Measurements from ENCODE around the gene DCAF5. TPM values are rescaled to one million over a fixed set of nuclear protein-coding genes. Genes with fewer than 3 reads are reported as not detected.

The DCAF5 gene
- total RNA-seq, 2 donors from 2014 or later, result 51.3 to 52.0 TPM

DNA sequence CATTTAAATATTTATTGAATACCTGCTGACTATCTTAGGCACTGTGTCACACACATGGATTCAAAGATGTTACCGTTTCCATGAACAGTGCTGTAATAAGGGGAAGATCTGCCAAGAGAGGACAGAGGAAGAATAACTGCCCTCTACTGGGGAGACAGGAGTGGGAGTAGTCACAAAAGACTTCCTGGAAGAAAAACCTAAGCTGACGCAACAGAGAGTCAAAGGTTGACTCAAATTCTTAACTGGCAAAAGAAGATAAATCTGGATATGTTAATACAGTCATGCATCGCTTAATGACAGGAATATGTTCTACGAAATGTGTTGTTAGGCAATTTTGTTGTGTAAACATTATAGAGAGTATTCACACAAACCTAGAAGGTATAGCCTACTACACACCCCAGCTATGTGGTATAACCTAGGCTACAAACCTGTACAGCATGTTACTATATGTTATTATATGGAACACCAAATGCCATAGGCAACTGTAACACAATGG lies 51.5 kb downstream of the DCAF5 start:
- H3K9me3 Mint-ChIP-seq, result no peaks in the 10 kb centered on the region
- H3K27ac Mint-ChIP-seq, result peak overlapping the region; percentile 54 to 82
- peaks cover 15 to 23% of the 10 kb centered on the region in 2 donors for H3K4me1 Mint-ChIP-seq (ENCODE audit: low read depth in 2 of 2)
- H3K27me3 Mint-ChIP-seq, result no peaks in the 10 kb centered on the region
- DNase-seq (ENCODE audit: low spot score), result no peak
- H3K4me3 Mint-ChIP-seq, result no peak overlapping the region
- ATAC-seq, result peak; percentile 79 to 84
- peaks cover 5% of the 10 kb centered on the region for H3K36me3 Mint-ChIP-seq

DNA sequence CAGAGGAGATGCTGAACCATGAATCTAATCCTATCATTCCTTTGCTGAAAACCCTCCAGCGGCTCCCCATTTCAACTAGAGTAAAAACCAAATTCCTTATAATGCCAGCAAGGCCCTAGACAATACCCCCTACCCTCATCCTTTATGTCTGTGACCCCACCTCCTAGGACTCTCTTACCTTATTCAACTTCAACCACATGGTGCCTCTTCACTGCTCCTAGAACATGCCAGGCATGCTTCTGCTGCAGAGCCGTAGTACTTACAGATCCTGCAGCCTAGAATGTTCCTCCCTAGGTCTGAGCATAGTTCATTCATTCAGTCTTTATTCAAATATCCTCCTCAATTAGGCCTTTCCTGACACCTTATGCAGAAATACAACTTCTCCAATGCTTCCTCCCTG lies 54.9 kb downstream of the DCAF5 start:
- Mint-ChIP-seq H3K9me3 (no peaks in the 10 kb centered on the region), H3K4me1 (ENCODE audit: low read depth in 2 of 2) (peaks cover 27 to 36% of the 10 kb centered on the region in 2 donors), H3K36me3 (peaks cover 3% of the 10 kb centered on the region), H3K27ac (peak overlapping the region in 1 of 2 donors; percentile 21), H3K27me3 (no peaks in the 10 kb centered on the region), H3K4me3 (no peak overlapping the region)
- ATAC-seq, result no peak
- DNase-seq (ENCODE audit: low spot score), result no peak

DNA sequence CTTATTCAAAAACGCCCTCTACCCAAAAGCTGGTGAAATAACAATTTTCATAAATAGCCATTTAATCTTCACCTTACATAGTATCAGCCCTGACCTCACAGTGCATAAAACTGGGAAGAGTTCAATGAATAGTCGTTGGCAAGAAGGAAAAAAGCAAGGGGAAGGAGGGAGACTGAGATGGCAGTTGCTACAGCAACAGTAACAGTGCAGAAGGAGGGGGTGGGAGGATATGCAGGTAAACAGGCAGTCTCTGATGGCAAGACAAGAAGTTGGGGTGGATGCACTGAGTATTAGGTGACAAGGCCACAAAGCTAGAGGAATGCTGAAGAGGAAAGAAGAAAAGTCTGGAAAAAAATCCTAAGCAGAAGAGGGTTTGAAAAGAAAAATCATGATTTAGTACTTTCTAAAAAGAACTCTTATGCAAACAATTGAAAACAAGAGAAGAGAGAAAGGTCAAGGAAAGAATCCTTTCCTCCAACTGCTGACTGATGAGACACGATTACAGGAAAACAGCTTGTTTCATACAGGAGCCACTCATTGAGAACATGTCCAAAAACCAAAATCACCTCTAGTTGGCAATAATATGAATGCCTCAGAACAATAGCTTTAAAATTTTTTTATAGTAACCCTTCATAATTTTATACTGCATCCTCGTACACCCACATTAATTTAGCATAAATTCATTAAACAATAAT lies 56.0 kb downstream of the DCAF5 start:
- DNase-seq (ENCODE audit: low spot score) (no peak), ATAC-seq (no peak)
- Mint-ChIP-seq H3K4me3 (no peak overlapping the region), H3K36me3 (no peaks in the 10 kb centered on the region), H3K4me1 (ENCODE audit: low read depth in 2 of 2) (peaks cover 27 to 32% of the 10 kb centered on the region in 2 donors), H3K9me3 (no peaks in the 10 kb centered on the region), H3K27me3 (no peaks in the 10 kb centered on the region), H3K27ac (no peak overlapping the region)

DNA sequence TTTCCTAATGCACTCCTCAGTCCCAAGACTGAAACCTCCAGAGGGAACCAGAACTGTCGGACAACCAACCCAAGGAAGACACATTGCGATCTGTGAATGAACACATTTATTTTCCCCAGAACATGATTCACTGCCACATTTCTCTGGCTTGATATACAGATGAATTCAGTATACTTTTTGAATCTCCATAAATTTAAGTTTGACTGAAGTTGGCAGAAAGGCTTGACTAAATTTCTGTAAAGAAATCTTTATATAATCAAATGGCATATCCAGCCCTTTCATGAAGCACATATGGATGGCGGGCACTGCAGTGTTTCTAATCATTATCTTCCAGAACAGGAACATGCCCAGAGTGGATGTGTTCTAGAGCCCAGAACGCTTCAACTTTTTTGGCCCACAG lies 56.7 kb downstream of the DCAF5 start:
- no peak for ATAC-seq
- Mint-ChIP-seq H3K9me3 (no peaks in the 10 kb centered on the region), H3K4me3 (no peak overlapping the region), H3K27me3 (no peaks in the 10 kb centered on the region), H3K4me1 (ENCODE audit: low read depth in 2 of 2) (peaks cover 29 to 30% of the 10 kb centered on the region in 2 donors), H3K27ac (no peak overlapping the region), H3K36me3 (peaks cover 3% of the 10 kb centered on the region)
- DNase-seq (ENCODE audit: low spot score), result no peak

DNA sequence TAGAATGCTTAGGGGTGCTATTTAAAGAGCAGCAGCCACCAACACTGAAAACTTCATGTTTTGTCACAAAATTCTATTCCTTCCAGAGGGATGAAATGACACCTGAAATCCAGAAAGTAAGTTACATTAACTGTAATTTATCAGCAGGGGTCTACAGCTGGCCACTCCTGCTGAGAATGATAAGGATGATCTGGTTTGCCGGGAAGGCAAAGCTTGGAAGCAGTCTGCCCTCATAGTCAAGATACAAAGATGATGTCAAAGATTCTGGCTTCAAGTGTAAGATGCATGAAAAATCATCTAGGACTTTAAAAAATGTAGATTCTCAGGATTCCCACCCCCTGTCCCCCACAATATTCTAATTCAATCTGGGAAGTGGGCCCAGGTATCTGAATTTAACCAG lies 58.4 kb downstream of the DCAF5 start:
- Mint-ChIP-seq H3K27me3 (no peaks in the 10 kb centered on the region), H3K27ac (no peak overlapping the region), H3K4me3 (no peak overlapping the region), H3K4me1 (ENCODE audit: low read depth in 2 of 2) (peaks cover 28 to 32% of the 10 kb centered on the region in 2 donors), H3K36me3 (peaks cover 5% of the 10 kb centered on the region), H3K9me3 (no peaks in the 10 kb centered on the region)
- no peak for ATAC-seq
- DNase-seq (ENCODE audit: low spot score), result no peak

DNA sequence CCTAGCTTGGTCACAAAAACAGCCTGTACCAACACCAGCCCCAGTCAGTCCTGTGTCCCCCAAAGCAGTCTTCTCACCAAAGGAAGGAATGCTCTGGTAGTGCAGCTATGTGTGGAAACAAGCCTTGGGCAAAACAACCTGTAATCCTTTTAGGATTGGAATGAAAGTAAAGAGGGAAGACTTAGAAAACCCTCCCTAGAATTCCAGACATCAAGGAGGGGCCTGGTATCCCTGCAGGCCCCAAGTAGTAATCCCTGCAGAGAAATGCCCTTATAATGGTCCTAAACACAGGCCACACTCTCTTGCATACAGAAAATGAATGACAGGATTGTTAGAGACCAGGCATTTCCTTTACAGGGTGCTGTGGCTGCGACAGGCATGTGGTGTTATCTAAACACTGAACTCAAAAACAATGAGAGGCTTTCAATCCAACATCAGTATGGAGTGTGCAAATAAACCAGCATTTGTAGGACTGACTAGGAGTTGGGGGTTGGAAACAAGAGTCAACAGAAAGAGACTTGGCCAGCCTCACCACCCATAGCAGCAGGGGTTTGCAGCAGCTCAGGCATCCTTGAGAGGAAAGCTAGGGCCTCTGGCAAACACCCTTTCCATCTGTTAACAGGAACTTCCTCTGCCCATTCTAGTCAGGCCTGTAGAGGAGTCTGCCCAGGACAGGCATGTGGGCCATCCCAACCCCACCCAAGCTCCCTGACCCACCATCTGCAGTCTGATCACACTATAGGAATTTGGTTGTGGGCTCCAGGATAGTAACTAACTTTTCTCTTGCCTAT lies 59.1 kb downstream of the DCAF5 start:
- Mint-ChIP-seq H3K9me3 (no peaks in the 10 kb centered on the region), H3K36me3 (peaks cover 5% of the 10 kb centered on the region), H3K27me3 (no peaks in the 10 kb centered on the region), H3K4me3 (no peak overlapping the region), H3K4me1 (ENCODE audit: low read depth in 2 of 2) (peaks cover 28 to 29% of the 10 kb centered on the region in 2 donors), H3K27ac (peak overlapping the region in 1 of 2 donors; percentile 61)
- DNase-seq (ENCODE audit: low spot score), result no peak
- ATAC-seq, result no peak

DNA sequence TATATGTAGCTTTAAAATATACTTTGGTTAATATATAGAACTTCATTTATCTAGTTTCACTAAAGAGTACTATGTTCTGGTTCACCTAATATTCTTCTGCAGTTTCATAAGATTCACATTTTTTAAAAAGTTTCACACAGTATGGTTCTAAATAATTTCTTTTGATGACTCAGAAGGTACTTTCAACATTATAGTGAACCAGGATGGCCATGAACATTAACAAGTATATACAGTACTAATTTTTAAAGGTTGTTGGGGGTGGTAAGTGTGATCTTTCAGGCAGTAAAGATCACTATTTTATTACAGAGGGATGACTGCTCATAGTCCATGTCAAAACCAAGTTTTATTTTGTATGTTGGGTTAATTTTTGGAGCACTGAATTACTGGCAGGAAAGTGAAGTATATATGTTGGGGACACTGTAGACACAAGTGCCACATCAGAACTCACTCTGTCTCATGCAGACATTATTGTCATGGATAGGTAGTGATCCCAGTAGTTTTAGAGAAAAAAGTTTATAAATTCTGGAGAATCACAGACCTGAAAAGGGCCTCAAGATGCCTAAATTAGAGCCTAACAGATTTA lies 60.0 kb downstream of the DCAF5 start:
- DNase-seq (ENCODE audit: low spot score) (no peak), ATAC-seq (peak in 1 of 2 donors; percentile 79)
- Mint-ChIP-seq H3K36me3 (peaks cover 5% of the 10 kb centered on the region), H3K4me1 (ENCODE audit: low read depth in 2 of 2) (peaks cover 27 to 28% of the 10 kb centered on the region in 2 donors), H3K9me3 (no peaks in the 10 kb centered on the region), H3K27ac (peak overlapping the region; percentile 3 to 61), H3K4me3 (peak overlapping the region; percentile 28), H3K27me3 (no peaks in the 10 kb centered on the region)

DNA sequence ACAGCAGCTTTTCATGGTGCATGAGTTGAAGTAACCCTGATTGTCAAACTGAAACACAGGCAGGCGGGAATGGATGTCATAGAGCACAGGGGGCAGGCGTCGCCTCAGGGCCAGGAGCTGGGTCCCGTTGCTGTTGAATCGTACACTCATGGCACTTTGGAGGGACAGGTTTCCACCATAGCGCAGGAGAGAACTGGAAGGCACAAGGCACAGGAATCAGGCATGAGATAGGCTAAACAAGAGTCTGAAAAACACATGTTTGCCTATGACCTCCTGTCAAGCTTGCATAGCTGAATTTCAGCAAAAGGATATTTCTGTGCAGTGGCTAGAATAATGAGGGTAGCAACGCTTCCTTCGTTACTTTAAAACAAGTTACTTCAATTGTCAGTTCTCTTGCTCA lies 61.2 kb downstream of the DCAF5 start:
- Mint-ChIP-seq H3K9me3 (no peaks in the 10 kb centered on the region), H3K4me3 (no peak overlapping the region), H3K36me3 (peaks cover 5% of the 10 kb centered on the region), H3K4me1 (ENCODE audit: low read depth in 2 of 2) (peaks cover 24 to 29% of the 10 kb centered on the region in 2 donors), H3K27me3 (no peaks in the 10 kb centered on the region), H3K27ac (peak overlapping the region in 1 of 2 donors; percentile 42)
- no peak for ATAC-seq
- no peak for DNase-seq (ENCODE audit: low spot score)

DNA sequence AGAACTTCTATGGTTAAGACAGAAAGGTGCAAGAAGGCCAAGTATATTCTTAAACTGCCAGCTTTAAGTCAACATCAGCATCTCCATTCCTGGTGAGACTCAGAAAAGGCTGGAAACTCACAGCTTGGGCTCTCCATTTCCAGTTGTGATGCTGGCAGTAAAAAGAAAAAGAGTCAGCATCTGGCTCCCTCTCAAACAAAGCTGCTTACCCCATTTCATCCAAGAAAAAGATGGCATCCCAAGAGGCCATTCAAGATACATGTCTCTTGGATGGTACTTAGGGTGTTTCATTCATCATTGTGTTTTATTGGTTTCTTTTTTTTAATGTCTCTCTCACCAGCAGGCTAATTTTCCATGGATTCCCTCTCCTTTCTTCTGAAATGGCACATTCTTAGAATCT lies 61.9 kb downstream of the DCAF5 start:
- Mint-ChIP-seq H3K27ac (peak overlapping the region in 1 of 2 donors; percentile 42), H3K36me3 (peaks cover 5% of the 10 kb centered on the region), H3K27me3 (no peaks in the 10 kb centered on the region), H3K4me1 (ENCODE audit: low read depth in 2 of 2) (peaks cover 23 to 29% of the 10 kb centered on the region in 2 donors), H3K4me3 (no peak overlapping the region), H3K9me3 (no peaks in the 10 kb centered on the region)
- ATAC-seq (no peak), DNase-seq (ENCODE audit: low spot score) (no peak)

DNA sequence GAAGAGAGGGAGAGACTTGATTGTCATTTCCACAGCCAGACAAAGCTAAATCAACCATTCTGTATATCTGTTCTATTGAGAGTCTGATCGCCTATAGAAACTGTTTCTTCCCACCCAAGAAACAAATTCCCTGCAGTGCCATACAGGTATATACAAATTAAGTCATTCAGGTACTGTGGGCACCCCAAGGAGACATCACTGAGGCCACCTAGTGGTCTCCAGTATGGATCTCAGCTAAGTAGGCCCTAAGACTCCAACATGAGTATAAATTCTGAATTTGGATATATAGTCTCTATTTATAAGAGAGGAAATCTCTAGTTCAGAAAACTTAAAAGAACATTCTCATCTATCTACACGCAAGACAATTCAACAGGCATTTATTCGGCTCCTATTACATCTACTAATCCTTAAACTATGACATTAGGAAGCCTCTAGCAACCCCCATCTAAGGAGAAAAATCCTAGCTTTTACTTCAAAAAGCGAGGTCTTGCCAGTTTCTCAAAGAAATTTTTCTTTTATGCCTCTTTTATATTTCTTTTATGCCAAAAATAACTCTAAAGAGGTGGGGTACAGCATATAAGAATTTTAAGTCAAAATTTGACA lies 62.6 kb downstream of the DCAF5 start:
- no peak for DNase-seq (ENCODE audit: low spot score)
- peaks cover 5% of the 10 kb centered on the region for H3K36me3 Mint-ChIP-seq
- no peaks in the 10 kb centered on the region for H3K9me3 Mint-ChIP-seq
- ATAC-seq, result no peak
- no peak overlapping the region for H3K27ac Mint-ChIP-seq
- H3K4me3 Mint-ChIP-seq, result no peak overlapping the region
- H3K4me1 Mint-ChIP-seq (ENCODE audit: low read depth in 2 of 2), result peaks cover 23 to 29% of the 10 kb centered on the region in 2 donors
- no peaks in the 10 kb centered on the region for H3K27me3 Mint-ChIP-seq

DNA sequence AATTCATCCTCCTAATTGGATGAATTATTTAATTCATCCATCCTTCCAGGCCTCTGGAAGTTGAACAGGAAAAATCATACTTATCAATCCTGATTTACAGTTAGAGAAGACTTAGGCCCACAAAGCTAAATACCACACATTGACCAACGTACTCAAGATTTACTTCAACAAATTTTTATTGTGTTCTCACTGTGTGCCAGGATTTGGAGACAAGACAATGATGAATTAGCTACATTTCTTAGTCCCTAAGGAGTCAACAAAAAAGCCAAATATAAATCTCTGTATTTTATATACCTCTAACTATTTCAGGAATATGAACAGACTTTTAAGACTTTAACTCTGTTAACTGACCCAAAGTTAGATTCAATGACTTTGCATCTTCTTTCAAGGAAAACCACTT lies 63.9 kb downstream of the DCAF5 start:
- no peak overlapping the region for H3K4me3 Mint-ChIP-seq
- H3K27me3 Mint-ChIP-seq, result no peaks in the 10 kb centered on the region
- ATAC-seq (no peak), DNase-seq (ENCODE audit: low spot score) (no peak)
- no peak overlapping the region for H3K27ac Mint-ChIP-seq
- peaks cover 16 to 23% of the 10 kb centered on the region in 2 donors for H3K4me1 Mint-ChIP-seq (ENCODE audit: low read depth in 2 of 2)
- peaks cover 5% of the 10 kb centered on the region for H3K36me3 Mint-ChIP-seq
- H3K9me3 Mint-ChIP-seq, result no peaks in the 10 kb centered on the region

DNA sequence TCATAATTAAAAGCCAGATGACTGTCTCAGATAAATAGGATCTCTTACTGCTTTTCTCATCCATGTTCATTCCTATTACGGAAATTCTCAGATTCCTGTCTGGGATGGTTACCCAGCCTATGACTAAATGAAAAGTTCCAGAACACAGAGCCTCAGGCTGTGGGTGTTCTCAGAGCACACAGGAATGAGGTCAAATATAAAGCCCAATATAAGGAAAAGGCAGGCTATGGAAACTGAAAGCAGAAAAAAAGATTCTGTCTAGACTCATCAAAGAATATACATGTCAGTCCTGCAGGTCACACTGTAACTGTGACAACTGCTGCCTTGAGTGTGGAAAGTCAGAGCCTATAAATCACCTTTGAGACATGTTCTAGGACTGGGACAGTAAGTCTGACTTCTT lies 64.3 kb downstream of the DCAF5 start:
- Mint-ChIP-seq H3K27ac (no peak overlapping the region), H3K9me3 (no peaks in the 10 kb centered on the region), H3K4me3 (no peak overlapping the region), H3K27me3 (no peaks in the 10 kb centered on the region), H3K36me3 (peaks cover 7% of the 10 kb centered on the region), H3K4me1 (ENCODE audit: low read depth in 2 of 2) (peaks cover 15 to 21% of the 10 kb centered on the region in 2 donors)
- DNase-seq (ENCODE audit: low spot score) (no peak), ATAC-seq (no peak)

DNA sequence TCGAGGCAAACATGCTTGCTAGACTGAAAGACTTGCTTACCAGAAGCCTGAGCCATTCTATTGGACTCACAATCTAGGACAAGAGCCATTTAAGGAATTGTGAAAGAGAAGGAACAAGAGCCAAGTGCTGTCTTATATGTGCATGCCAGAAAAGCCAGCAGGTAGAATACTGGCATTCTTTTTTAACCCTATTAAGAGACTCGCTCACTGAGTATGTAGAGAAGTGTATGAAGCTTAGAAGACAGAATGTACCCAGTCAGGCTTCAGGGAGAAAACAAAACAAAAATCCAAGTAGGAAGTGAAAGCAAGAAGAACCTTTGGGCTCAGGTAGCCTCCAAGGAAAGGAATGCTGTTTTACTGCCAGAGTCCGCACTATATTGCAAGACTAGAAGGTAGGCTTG lies 65.9 kb downstream of the DCAF5 start:
- H3K27ac Mint-ChIP-seq, result no peak overlapping the region

More for the DNA sequence above, 65.9 kb downstream of the DCAF5 start:
- Mint-ChIP-seq H3K4me1 (ENCODE audit: low read depth in 2 of 2) (peaks cover 12 to 20% of the 10 kb centered on the region in 2 donors), H3K9me3 (no peaks in the 10 kb centered on the region), H3K27me3 (no peaks in the 10 kb centered on the region), H3K36me3 (peaks cover 14% of the 10 kb centered on the region), H3K4me3 (no peak overlapping the region)
- ATAC-seq, result no peak
- no peak for DNase-seq (ENCODE audit: low spot score)

Measured in natural killer cell treated with Interleukin-12 subunit alpha and Interleukin-12 subunit beta and Interleukin-15 and Interleukin-18, amount 100 ng/mL, for 72 hours (primary cell).